Activated CD8-positive, alpha-beta memory T cell treated with anti-CD3 and anti-CD28 coated beads for 48 hours (primary cell): ENCODE data around the gene TNS2.
"Not testable (repeated sequence)": the region's sequence is repeated elsewhere in the genome, so short reads cannot be mapped to it uniquely, and the experiment has no call there.

Experiments
- DNase-seq, 3 experiments: peaks; one replicate each; pipeline ENCODE4 v3.0.0-alpha.2; 2020; ENCODE audit warnings: low read depth in 2 of 3, low spot score in 2 of 3

TNS2 gene

GRCh38 chr12:53094796-53095595 is 45.1 kb downstream of the TNS2 start:
- not testable (repeated sequence) for DNase-seq

- DNase-seq = not testable (repeated sequence)
These were observed 45.7 kb downstream of the TNS2 start for GRCh38 chr12:53095596-53095895.

- no peak for DNase-seq
These were observed 46.4 kb downstream of the TNS2 start for GRCh38 chr12:53096089-53096741.

DNA sequence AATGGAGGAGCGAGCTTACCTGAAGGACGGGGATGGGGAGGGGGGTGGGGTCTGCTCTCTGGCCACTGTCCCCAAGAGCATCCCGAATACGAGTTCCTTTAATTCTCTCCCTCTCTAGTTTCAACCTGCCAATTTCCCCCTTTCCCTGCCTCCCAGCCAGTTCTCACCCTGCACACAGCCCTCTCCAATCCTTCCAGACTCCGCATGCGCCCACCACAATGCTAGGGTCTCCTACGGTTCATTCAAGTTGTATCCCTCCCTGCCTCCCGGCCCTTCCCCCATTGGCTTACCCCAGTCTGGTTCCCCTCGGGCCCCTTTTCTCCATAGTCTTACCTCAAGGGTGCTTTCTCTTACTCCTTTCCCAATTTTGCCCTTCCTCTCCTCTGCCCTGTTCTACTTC is 46.9 kb downstream of the TNS2 start:
- no peak for DNase-seq

- no peak for DNase-seq
These were observed 47.3 kb downstream of the TNS2 start for GRCh38 chr12:53097207-53097563.

DNA sequence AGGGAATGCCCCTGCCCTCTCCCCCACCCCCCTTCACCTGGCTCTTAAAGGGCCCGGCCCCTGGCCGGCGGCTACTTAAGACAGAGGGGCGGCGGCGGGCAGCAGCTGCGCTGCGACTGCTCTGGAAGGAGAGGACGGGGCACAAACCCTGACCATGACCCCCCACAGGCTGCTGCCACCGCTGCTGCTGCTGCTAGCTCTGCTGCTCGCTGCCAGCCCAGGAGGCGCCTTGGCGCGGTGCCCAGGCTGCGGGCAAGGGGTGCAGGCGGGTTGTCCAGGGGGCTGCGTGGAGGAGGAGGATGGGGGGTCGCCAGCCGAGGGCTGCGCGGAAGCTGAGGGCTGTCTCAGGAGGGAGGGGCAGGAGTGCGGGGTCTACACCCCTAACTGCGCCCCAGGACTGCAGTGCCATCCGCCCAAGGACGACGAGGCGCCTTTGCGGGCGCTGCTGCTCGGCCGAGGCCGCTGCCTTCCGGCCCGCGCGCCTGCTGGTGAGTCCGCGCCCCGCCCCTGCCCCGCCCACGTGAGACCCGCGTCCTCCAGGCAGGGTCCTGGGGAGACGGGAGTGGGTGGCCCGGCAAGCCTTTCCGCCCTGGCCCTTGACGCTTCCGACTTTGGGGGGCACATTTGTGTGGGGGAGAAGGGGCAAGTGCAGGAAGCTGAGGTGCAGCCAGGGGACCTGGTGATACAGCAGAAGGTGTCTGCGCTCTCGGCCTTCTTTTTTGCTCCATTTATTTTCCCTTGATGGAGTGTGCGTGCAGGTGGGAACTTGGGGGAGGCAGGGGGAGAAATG is 47.9 kb downstream of the TNS2 start, which contains the start of gene IGFBP6:
Gene IGFBP6, plus strand, starts transcription at position 104 of the 790 bp plus-strand sequence. Its CDS starts 51 bp downstream, at position 155.
- DNase-seq = peak in 2 of 3 experiments; percentile 38 to 45

- DNase-seq = peak in 1 of 3 experiments; percentile 21
These were observed 48.6 kb downstream of the TNS2 start for GRCh38 chr12:53098354-53098981.

GRCh38 chr12:53099071-53099882 is 49.4 kb downstream of the TNS2 start:
- peak; percentile 74 to 97 (median 93) for DNase-seq

DNA sequence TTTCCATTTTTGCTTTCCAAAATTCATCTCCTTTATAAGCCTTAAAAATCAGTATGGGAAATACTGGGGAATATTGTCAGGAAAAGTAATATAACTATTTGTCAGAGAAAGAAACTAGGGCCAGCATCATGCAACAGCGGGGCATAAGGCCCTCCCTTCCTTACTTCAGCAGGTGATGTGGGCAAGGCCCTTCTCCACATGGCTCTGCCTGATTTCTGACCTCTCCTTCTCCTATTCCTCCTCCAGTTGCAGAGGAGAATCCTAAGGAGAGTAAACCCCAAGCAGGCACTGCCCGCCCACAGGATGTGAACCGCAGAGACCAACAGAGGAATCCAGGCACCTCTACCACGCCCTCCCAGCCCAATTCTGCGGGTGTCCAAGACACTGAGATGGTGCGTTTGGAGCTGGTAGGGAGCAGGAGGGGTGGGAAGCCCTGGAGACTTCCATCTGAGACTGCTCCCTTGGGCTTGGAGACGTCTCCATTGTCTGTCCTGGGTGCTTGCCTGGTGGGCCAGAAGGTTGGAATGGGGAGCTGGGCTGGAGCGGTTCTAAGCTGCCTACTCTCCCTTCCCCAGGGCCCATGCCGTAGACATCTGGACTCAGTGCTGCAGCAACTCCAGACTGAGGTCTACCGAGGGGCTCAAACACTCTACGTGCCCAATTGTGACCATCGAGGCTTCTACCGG is 50.7 kb downstream of the TNS2 start:
- DNase-seq = no peak

- no peak for DNase-seq
These were observed 51.4 kb downstream of the TNS2 start for GRCh38 chr12:53101266-53101665.

- no peak for DNase-seq
These were observed 52.3 kb downstream of the TNS2 start for GRCh38 chr12:53101931-53102781.

DNA sequence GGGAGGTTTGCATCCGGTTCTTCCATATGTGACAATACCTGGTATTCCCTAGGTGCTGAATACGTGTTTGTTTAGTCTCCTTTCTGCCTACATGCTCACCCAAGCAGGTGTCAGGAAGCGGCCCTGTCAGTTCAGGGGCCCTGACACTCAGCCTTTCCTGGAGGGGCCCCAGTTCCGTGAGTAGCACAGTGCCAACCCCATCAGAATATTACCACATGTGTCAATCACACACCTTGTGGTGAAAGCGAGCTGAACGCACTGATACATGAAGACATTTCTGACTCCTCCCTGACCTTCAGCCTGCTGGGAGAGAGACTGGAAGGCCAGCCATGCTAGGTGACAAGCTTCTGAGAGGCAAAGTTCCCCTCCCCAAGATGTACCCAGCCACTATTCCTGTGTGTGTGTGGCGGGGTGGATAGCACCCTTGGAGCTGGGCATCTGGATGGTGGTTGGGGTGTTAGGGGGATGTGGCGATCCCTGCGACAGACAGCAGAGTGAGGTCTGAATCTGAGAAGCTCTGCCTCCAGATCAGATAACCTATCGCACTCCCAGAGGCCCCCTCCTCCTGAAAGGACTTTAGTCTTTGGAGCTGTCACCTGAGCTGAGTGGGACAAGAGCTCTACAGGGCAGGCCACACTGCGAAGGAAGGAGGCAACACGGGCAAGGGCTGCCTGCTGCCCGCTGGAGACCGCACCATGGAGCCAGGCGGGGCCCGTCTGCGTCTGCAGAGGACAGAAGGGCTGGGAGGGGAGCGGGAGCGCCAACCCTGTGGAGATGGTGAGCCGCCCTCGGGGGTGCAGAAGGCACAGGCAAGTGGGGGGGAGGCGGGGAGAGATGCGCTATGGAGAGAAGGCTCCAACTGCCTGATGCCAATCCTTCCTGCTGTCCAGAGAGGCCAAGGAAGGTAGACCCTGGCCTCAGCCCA is 53.3 kb downstream of the TNS2 start, which contains the start of gene SOAT2:
Gene SOAT2, plus strand, starts transcription at position 604 of the 925 bp plus-strand sequence. Its CDS starts 92 bp downstream, at position 696.
- peak in 1 of 3 experiments; percentile 38 for DNase-seq

- no peak for DNase-seq
These were observed 54.0 kb downstream of the TNS2 start for GRCh38 chr12:53103860-53104305.

DNA sequence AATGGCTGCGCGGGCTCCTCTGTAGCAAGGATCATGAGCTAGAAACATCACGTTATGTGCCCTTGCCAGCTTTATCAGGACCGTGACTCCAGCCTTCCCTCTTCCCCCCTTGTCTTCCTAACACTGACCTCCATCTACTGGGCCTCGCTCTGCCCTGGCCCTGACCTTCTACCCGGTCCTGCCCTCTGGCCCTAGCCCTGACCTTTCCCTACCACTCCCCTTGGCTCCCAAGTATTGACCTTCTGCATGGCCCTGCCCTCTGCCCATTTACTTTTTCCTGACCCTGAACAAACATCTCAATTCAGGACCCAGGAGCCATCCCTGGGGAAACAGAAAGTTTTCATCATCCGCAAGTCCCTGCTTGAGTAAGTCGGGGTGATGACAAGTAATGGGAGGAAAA is 55.4 kb downstream of the TNS2 start:
- no peak for DNase-seq

- no peak for DNase-seq
These were observed 56.0 kb downstream of the TNS2 start for GRCh38 chr12:53105712-53106439.

DNA sequence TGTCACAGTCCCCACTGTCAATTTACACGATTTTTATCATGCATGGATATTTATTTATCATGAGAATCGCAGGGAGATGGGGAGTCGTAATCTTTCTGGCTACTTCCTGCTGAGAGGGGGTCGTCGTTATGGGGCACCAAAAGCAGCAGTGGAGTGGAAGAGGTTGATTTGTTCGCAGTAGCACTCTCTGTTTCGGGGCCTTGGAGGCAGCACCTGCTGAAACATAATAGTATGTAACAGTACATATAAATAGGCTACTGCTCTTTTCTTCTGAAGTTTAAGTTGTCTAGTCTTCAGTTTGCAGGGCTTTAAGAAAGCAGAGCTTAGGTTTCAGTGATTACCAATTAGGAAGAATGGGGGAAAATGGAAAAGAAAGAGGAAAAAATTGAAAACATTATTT is 57.3 kb downstream of the TNS2 start:
- no peak for DNase-seq

- DNase-seq = not testable (repeated sequence)
These were observed 62.6 kb downstream of the TNS2 start for GRCh38 chr12:53112431-53112830.
